Urinary bladder (tissue), 2 donors: ENCODE data around the gene CYP4A11. TPM values are rescaled to one million over a fixed set of nuclear protein-coding genes. Genes with fewer than 3 reads are reported as not detected.

Experiments used
- polyA plus RNA-seq: library from polyadenylated mRNA; stranded (reverse); fragments of 200-250 nt; gene quantifications from one replicate; pipeline ENCODE4 v1.2.3, GENCODE V29; 2013
- small RNA-seq: library from RNA; depleted of rRNA; stranded (forward); fragments of <200 nt; gene quantifications from one replicate; pipeline ENCODE3, GENCODE V24; 2014
- total RNA-seq: library from RNA; depleted of rRNA; stranded (reverse); fragments of >200 nt; gene quantifications from one replicate; pipeline ENCODE4 v1.2.3, GENCODE V29; 2014
- donor health status: healthy.

CYP4A11 gene
- total and polyA plus RNA-seq, 2 donors: 0.14 TPM; not detected in 1

Small RNA genes within 50 kb of the gene (small RNA-seq; reads per million reads assigned to genes)
- gene CYP4A26P: not detected

Other genes with a start within 250 kb of the CYP4A11 start
- gene EFCAB14, start 222.4 kb downstream of the CYP4A11 start, total RNA-seq: 115 TPM
- 58.6 TPM for gene EFCAB14, start 222.4 kb downstream of the CYP4A11 start, polyA plus RNA-seq
- 56.6 TPM for gene CYP4B1, start 142.4 kb downstream of the CYP4A11 start, total RNA-seq
- gene CYP4B1, start 142.4 kb downstream of the CYP4A11 start, polyA plus RNA-seq: 71.5 TPM
- 7.0 TPM for gene CYP4X1, start 82.2 kb upstream of the CYP4A11 start, total RNA-seq
- 1.8 TPM for gene CYP4X1, start 82.2 kb upstream of the CYP4A11 start, polyA plus RNA-seq
- gene CYP4Z1, start 125.8 kb upstream of the CYP4A11 start, total RNA-seq: 0.53 TPM
- gene CYP4Z1, start 125.8 kb upstream of the CYP4A11 start, polyA plus RNA-seq: 0.25 TPM
- not detected for gene CYP4A22, start 196.0 kb upstream of the CYP4A11 start, total RNA-seq
- gene CYP4A22, start 196.0 kb upstream of the CYP4A11 start, polyA plus RNA-seq: not detected
- not detected for gene PDZK1IP1, start 248.6 kb upstream of the CYP4A11 start, total RNA-seq
- 0.20 TPM for gene PDZK1IP1, start 248.6 kb upstream of the CYP4A11 start, polyA plus RNA-seq